ENCODE data around the gene FUZ. TPM values are rescaled to one million over a fixed set of nuclear protein-coding genes. Genes with fewer than 3 reads are reported as not detected.
A peak's percentile ranks its signal among the peaks of the same experiment; 100 is the strongest.

The FUZ gene
- total RNA-seq, 1 experiment from 2014 or later = 13.9 TPM

- H3K27me3 ChIP-seq (ENCODE audit: control insufficient read depth, insufficient read depth, low read length) = no peaks in the 10 kb centered on the region
- TF ChIP-seq POLR2AphosphoS5 (IDR thresholded peaks at IDR 0.05; ENCODE audit: low read depth, low read length) (no peak), REST (IDR thresholded peaks at IDR 0.05; ENCODE audit: insufficient read depth in 1 of 2, low read depth in 2 of 2, low read length in 1 of 2) (no peak), TCF7L2 (IDR thresholded peaks at IDR 0.05; ENCODE audit: low read depth, low read length) (no peak), SIN3A (IDR thresholded peaks at IDR 0.05; ENCODE audit: borderline replicate concordance, insufficient read depth, low read depth, low read length) (no peak), CTCF (IDR thresholded peaks at IDR 0.05) (no peak)
- no peak overlapping the region for H3K27ac ChIP-seq (ENCODE audit: low read length)
- intact Hi-C loops (cut with micrococcal nuclease; ENCODE audit: unreplicated experiment) (no loop called here), in situ Hi-C loops (cut with HindIII; ENCODE audit: low pct_unique_long_range_greater_than_20kb, low sequenced_read_pairs) (no loop called here)
- no peaks in the 10 kb centered on the region for H3K4me1 ChIP-seq (ENCODE audit: control insufficient read depth, insufficient read depth, low read length)
- ATAC-seq (peak; percentile 53), DNase-seq (ENCODE audit: low read depth, low spot score) (no peak)
- CTCF ChIA-PET = no interaction called here
- H3K4me3 ChIP-seq (ENCODE audit: low read depth in 2 of 2, low read length in 2 of 2) = no peak overlapping the region
- BruUV-seq (replicated peaks) = no TSS peak
- POLR2A ChIA-PET = interaction anchor here (0.5 kb wide), 1 partner anchor 70 kb away, joined by 6 read pairs; no protein-coding TSS in a partner anchor
- no peaks in the 10 kb centered on the region for H3K36me3 ChIP-seq (ENCODE audit: control insufficient read depth, insufficient read depth, low read length)
- H3K9me3 ChIP-seq (ENCODE audit: control insufficient read depth, insufficient read depth, low read depth, low read length) = no peaks in the 10 kb centered on the region
Measured at GRCh38 chr19:49786376-49786820, 26.7 kb downstream of the FUZ start.

- CTCF ChIA-PET = no interaction called here
- Histone ChIP-seq H3K27ac (ENCODE audit: low read length) (no peak overlapping the region), H3K4me3 (ENCODE audit: low read depth in 2 of 2, low read length in 2 of 2) (no peak overlapping the region), H3K4me1 (ENCODE audit: control insufficient read depth, insufficient read depth, low read length) (no peaks in the 10 kb centered on the region), H3K9me3 (ENCODE audit: control insufficient read depth, insufficient read depth, low read depth, low read length) (no peaks in the 10 kb centered on the region), H3K27me3 (ENCODE audit: control insufficient read depth, insufficient read depth, low read length) (no peaks in the 10 kb centered on the region), H3K36me3 (ENCODE audit: control insufficient read depth, insufficient read depth, low read length) (no peaks in the 10 kb centered on the region)
- TF ChIP-seq TCF7L2 (IDR thresholded peaks at IDR 0.05; ENCODE audit: low read depth, low read length) (no peak), REST (IDR thresholded peaks at IDR 0.05; ENCODE audit: insufficient read depth in 1 of 2, low read depth in 2 of 2, low read length in 1 of 2) (no peak)
- intact Hi-C loops (cut with micrococcal nuclease; ENCODE audit: unreplicated experiment) (no loop called here), in situ Hi-C loops (cut with HindIII; ENCODE audit: low pct_unique_long_range_greater_than_20kb, low sequenced_read_pairs) (no loop called here)
- POLR2A ChIA-PET = no interaction called here
- BruUV-seq (replicated peaks) = no TSS peak
- no peak for DNase-seq (ENCODE audit: low read depth, low spot score)
- no peak for ATAC-seq
Measured at GRCh38 chr19:49782515-49782914, 30.6 kb downstream of the FUZ start.
